Mesenchymal stem cell (in vitro differentiated cells and primary cell): ENCODE results near the gene OSBPL9.

ENCODE experiments used
- DNase-seq: peaks from one replicate; pipeline ENCODE4 v3.0.0-alpha.2; 2013
- H2AFZ ChIP-seq: one replicate; pipeline ENCODE4 v1.6.1; 2013; ENCODE audit warnings: low read depth, mild to moderate bottlenecking, control low read depth, inconsistent platforms, low read length, moderate library complexity
- H2AK5ac ChIP-seq: 2 replicates; pipeline ENCODE4 v1.6.1; 2013; ENCODE audit warnings: low read length, moderate library complexity, mild to moderate bottlenecking, inconsistent platforms; ENCODE audit not compliant: severe bottlenecking
- H2BK120ac ChIP-seq: one replicate; pipeline ENCODE4 v1.6.1; 2013; ENCODE audit warnings: low read depth, mild to moderate bottlenecking, inconsistent platforms, low read length, moderate library complexity
- H2BK12ac ChIP-seq, 2 experiments: one replicate each; pipeline ENCODE4 v1.6.1; 2013; ENCODE audit warnings: inconsistent platforms in 2 of 2, low read length in 2 of 2, mild to moderate bottlenecking in 2 of 2, moderate library complexity in 2 of 2, control low read depth in 1 of 2
- H2BK15ac ChIP-seq: one replicate; pipeline ENCODE4 v1.6.1; 2013; ENCODE audit warnings: mild to moderate bottlenecking, low read depth, inconsistent platforms; ENCODE audit not compliant: poor library complexity, severe bottlenecking
- H2BK5ac ChIP-seq: 2 replicates; pipeline ENCODE4 v1.6.1; 2013; ENCODE audit warnings: low read depth, mild to moderate bottlenecking, low read length, control low read depth, inconsistent platforms; ENCODE audit not compliant: poor library complexity, severe bottlenecking
- H3K14ac ChIP-seq, 2 experiments: one replicate each; pipeline ENCODE4 v1.6.1; 2013; ENCODE audit warnings: inconsistent platforms in 2 of 2, low read length in 2 of 2, control low read depth in 1 of 2, mild to moderate bottlenecking in 1 of 2, moderate library complexity in 1 of 2
- H3K18ac ChIP-seq, 2 experiments: one replicate each; pipeline ENCODE4 v1.6.1; 2013; ENCODE audit warnings: inconsistent platforms in 2 of 2, low read length in 2 of 2, control low read depth in 1 of 2, low read depth in 1 of 2, mild to moderate bottlenecking in 1 of 2
- H3K23ac ChIP-seq, 2 experiments: one replicate each; pipeline ENCODE4 v1.6.1; 2013; ENCODE audit warnings: inconsistent platforms in 2 of 2, low read length in 2 of 2, mild to moderate bottlenecking in 2 of 2, moderate library complexity in 2 of 2, control low read depth in 1 of 2
- H3K27ac ChIP-seq: 2 replicates; pipeline ENCODE4 v1.5.1; 2013; ENCODE audit warnings: mild to moderate bottlenecking, moderate library complexity, low read length, control low read depth, inconsistent platforms; ENCODE audit not compliant: poor library complexity, severe bottlenecking
- H3K27me3 ChIP-seq, 2 experiments: 2 replicates each; pipeline versions ENCODE4 v1.6.1 to v1.7.0; 2013; ENCODE audit warnings: low read length in 2 of 2, mild to moderate bottlenecking in 2 of 2, moderate library complexity in 2 of 2, control low read depth in 1 of 2, inconsistent platforms in 1 of 2; ENCODE audit not compliant: control insufficient read depth in 1 of 2, insufficient read depth in 1 of 2
- H3K36me3 ChIP-seq, 2 experiments: 2 replicates each; pipeline versions ENCODE4 v1.6.1 to v1.7.0; 2013; ENCODE audit warnings: low read length in 2 of 2, control low read depth in 1 of 2, inconsistent platforms in 1 of 2, low read depth in 1 of 2, mild to moderate bottlenecking in 1 of 2; ENCODE audit not compliant: insufficient read depth in 2 of 2, control insufficient read depth in 1 of 2
- H3K4ac ChIP-seq, 2 experiments: one replicate each; pipeline ENCODE4 v1.6.1; 2013; ENCODE audit warnings: inconsistent platforms in 2 of 2, low read length in 2 of 2, mild to moderate bottlenecking in 2 of 2, moderate library complexity in 2 of 2, control low read depth in 1 of 2, low read depth in 1 of 2
- H3K4me1 ChIP-seq: 2 replicates; pipeline ENCODE4 v1.6.1; 2013; ENCODE audit warnings: low read depth, low read length, control low read depth; ENCODE audit not compliant: control insufficient read depth, insufficient read depth
- H3K4me2 ChIP-seq: 2 replicates; pipeline ENCODE4 v1.6.1; 2013; ENCODE audit warnings: low read length, mild to moderate bottlenecking, inconsistent platforms; ENCODE audit not compliant: poor library complexity, severe bottlenecking
- H3K4me3 ChIP-seq, 2 experiments: 2 replicates each; pipeline versions ENCODE4 v1.5.1 to v1.7.0; 2013; ENCODE audit warnings: low read length in 2 of 2, mild to moderate bottlenecking in 2 of 2, control low read depth in 1 of 2, low read depth in 1 of 2; ENCODE audit not compliant: insufficient read depth in 1 of 2
- H3K79me1 ChIP-seq: replicated peaks from 2 replicates; pipeline ENCODE4 v1.6.1; 2013; ENCODE audit warnings: mild to moderate bottlenecking, control low read depth, low read length, inconsistent platforms; ENCODE audit not compliant: poor library complexity, severe bottlenecking
- H3K9ac ChIP-seq: 2 replicates; pipeline ENCODE4 v1.7.0; 2013; ENCODE audit warnings: mild to moderate bottlenecking, low read length, moderate library complexity
- H3K9me3 ChIP-seq: 2 replicates; pipeline ENCODE4 v1.7.0; 2013; ENCODE audit warnings: mild to moderate bottlenecking, low read length; ENCODE audit not compliant: control insufficient read depth
- H4K8ac ChIP-seq: one replicate; pipeline ENCODE4 v1.6.1; 2013; ENCODE audit warnings: inconsistent platforms, mild to moderate bottlenecking, low read length, moderate library complexity
- H4K91ac ChIP-seq: one replicate; pipeline ENCODE4 v1.6.1; 2013; ENCODE audit warnings: mild to moderate bottlenecking, low read length, inconsistent platforms
- WGBS: methylation state at CpG from one replicate; pipeline ENCODE4 v1.1.7; 2013; ENCODE audit warnings: mixed read lengths; 5-methylcytosine and 5-hydroxymethylcytosine counted together

Gene OSBPL9

DNA sequence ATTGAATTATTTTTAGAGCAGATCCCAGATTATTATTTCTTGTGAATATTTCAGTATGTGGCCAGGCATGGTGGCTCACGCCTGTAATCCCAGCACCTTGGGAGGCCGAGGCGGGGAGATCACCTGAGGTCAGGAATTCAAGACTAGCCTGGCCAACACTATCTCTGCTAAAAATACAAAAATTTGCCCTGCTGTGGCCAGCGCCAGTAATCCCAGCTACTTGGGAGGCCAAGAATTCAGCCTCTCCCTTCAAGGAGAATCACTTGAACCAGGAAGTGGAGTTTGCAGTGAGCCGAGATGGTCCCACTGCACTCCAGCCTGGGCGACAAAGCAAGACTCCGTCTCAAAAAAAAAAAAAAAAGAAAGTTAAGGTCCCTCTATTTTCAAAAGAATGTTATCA lies 4.3 kb downstream of the OSBPL9 start:
- Histone ChIP-seq H3K23ac (no peak overlapping the region), H3K4me3 (no peak overlapping the region), H3K14ac (no peak overlapping the region), H3K4ac (no peak overlapping the region), H3K27me3 (no peaks in the 10 kb centered on the region), H3K18ac (no peak overlapping the region), H2BK5ac (no peak overlapping the region), H3K9me3 (no peaks in the 10 kb centered on the region), H2BK120ac (no peak overlapping the region), H2BK15ac (no peak overlapping the region), H2BK12ac (no peak overlapping the region), H3K9ac (no peak overlapping the region), H4K91ac (no peak overlapping the region), H3K27ac (no peak overlapping the region), H3K36me3 (no peaks in the 10 kb centered on the region), H4K8ac (no peak overlapping the region), H3K79me1 (peaks cover 14% of the 10 kb centered on the region), H2AK5ac (no peak overlapping the region), H2AFZ (no peak overlapping the region), H3K4me2 (no peak overlapping the region), H3K4me1 (peaks cover 6% of the 10 kb centered on the region)
- 97% methylated on average over 4 of the region's 7 CpGs for WGBS
- DNase-seq, result no peak

DNA sequence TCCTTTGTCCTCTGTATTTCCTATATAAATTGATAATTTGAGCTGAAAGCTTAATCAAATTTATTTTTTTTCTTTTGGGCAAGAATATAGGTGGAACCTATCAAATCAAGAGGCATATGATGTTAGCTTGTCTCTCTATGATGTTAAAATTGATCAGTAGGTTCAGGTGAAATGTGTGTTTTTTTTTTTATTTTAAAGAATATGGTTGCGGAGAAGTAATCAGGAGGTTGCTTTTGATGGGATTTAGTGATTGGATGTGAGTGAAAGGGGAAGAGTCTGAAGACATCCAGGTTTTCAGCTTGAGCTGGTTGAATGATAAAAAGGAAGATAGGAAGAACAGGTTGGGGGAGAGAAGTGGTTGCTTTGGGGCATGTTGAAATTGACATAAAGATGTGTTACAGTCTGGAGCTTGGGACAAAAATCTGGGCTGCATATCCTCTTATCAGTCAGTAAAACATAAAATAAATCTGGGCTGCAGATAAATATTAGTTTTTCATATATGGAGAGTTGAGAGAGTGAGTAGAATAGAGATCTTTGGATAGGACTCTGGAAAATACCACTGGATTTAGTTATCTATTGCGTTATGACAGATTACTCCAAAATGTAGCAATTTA lies 5.1 kb downstream of the OSBPL9 start:
- no peak for DNase-seq
- Histone ChIP-seq H3K9ac (peak overlapping the region; percentile 21), H3K27me3 (no peaks in the 10 kb centered on the region), H3K23ac (no peak overlapping the region), H3K36me3 (no peaks in the 10 kb centered on the region), H3K4ac (no peak overlapping the region), H3K4me2 (no peak overlapping the region), H2AK5ac (no peak overlapping the region), H4K8ac (no peak overlapping the region), H3K14ac (no peak overlapping the region), H3K4me1 (peaks cover 6% of the 10 kb centered on the region), H3K27ac (no peak overlapping the region), H4K91ac (no peak overlapping the region), H3K79me1 (peaks cover 18% of the 10 kb centered on the region), H2AFZ (no peak overlapping the region), H3K9me3 (no peaks in the 10 kb centered on the region), H3K18ac (no peak overlapping the region), H2BK15ac (no peak overlapping the region), H2BK120ac (no peak overlapping the region), H3K4me3 (no peak overlapping the region), H2BK12ac (no peak overlapping the region), H2BK5ac (no peak overlapping the region)
- 100% methylated on average over 1 of the region's 2 CpGs for WGBS

DNA sequence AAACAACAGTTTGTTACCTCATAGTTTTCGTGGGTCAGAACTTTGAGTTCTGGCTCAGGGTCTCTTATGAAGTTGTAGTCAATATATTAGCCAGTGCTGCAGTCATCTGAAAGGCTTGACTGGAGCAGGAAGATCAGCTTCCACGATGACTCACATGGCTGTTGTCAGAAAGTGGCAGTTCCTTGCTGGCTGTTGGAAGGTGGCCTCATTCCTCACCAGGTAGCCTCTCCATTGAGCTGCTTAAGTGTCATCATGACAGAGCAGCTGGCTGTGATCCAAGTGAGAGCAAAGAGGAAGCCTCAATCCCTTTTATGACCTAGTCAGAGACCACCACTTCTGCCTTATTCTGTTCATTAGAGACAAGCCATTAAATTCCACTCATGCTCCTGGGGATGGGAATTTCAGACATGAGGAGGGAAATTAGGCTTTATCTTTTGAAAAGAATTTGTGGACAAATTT lies 5.6 kb downstream of the OSBPL9 start:
- WGBS, result 30% methylated on average over 2 of the region's 2 CpGs
- Histone ChIP-seq H3K23ac (no peak overlapping the region), H2AK5ac (no peak overlapping the region)

DNA sequence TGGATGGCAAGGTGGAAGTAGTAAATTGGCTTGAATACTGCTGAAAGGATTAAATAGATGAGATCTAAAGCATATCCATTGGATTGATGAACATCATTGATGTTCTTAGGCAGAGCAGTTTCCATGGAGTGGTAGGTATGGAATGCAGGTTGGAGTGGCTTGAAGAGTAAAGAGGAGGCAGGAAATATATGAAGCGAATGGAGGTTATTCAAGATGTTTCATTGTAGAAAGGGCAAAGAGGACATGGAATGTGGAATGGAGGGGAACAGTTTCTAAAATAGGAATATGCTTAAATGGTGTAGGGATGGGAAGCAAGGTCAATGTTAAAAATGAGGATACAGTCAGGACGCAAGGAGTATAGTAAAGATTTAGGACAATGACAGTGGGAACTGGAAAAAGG lies 6.1 kb downstream of the OSBPL9 start:
- no peak overlapping the region for H4K91ac ChIP-seq
- H3K14ac ChIP-seq, result no peak overlapping the region
- H3K27ac ChIP-seq, result no peak overlapping the region
- peaks cover 14% of the 10 kb centered on the region for H3K79me1 ChIP-seq
- H3K4me3 ChIP-seq, result no peak overlapping the region
- no peak overlapping the region for H2AFZ ChIP-seq
- DNase-seq, result no peak
- no peak overlapping the region for H3K4me2 ChIP-seq
- H4K8ac ChIP-seq, result no peak overlapping the region
- H2BK15ac ChIP-seq, result no peak overlapping the region
- H2AK5ac ChIP-seq, result peak overlapping the region; percentile 43
- no peaks in the 10 kb centered on the region for H3K36me3 ChIP-seq
- no peak overlapping the region for H2BK5ac ChIP-seq
- WGBS, result 95% methylated on average over 2 of the region's 2 CpGs
- H3K4ac ChIP-seq, result no peak overlapping the region
- H2BK12ac ChIP-seq, result no peak overlapping the region
- no peaks in the 10 kb centered on the region for H3K27me3 ChIP-seq
- H3K18ac ChIP-seq, result no peak overlapping the region
- no peaks in the 10 kb centered on the region for H3K9me3 ChIP-seq
- H3K9ac ChIP-seq, result no peak overlapping the region
- H3K23ac ChIP-seq, result no peak overlapping the region
- H2BK120ac ChIP-seq, result no peak overlapping the region
- H3K4me1 ChIP-seq, result peaks cover 2% of the 10 kb centered on the region

More for the DNA sequence above, 5.6 kb downstream of the OSBPL9 start:
- H3K27ac ChIP-seq, result no peak overlapping the region
- no peak overlapping the region for H3K14ac ChIP-seq
- H3K9me3 ChIP-seq, result no peaks in the 10 kb centered on the region
- H3K36me3 ChIP-seq, result no peaks in the 10 kb centered on the region
- no peak overlapping the region for H2BK120ac ChIP-seq
- peak; percentile 65 for DNase-seq
- H4K91ac ChIP-seq, result no peak overlapping the region
- no peak overlapping the region for H3K4me2 ChIP-seq
- H4K8ac ChIP-seq, result no peak overlapping the region
- H3K79me1 ChIP-seq, result peaks cover 19% of the 10 kb centered on the region
- H2AFZ ChIP-seq, result no peak overlapping the region
- no peak overlapping the region for H2BK15ac ChIP-seq
- H3K9ac ChIP-seq, result peak overlapping the region; percentile 21
- peaks cover 6% of the 10 kb centered on the region for H3K4me1 ChIP-seq
- no peak overlapping the region for H3K4me3 ChIP-seq
- no peak overlapping the region for H2BK5ac ChIP-seq
- no peak overlapping the region for H3K18ac ChIP-seq
- no peaks in the 10 kb centered on the region for H3K27me3 ChIP-seq
- H2BK12ac ChIP-seq, result no peak overlapping the region
- no peak overlapping the region for H3K4ac ChIP-seq
